ENCODE measurements around the gene PPP1CC. TPM values are rescaled to one million over a fixed set of nuclear protein-coding genes. Genes with fewer than 3 reads are reported as not detected.

Gene PPP1CC
- total RNA-seq, 2 donors from 2014 or later = 179 to 201 TPM

DNA sequence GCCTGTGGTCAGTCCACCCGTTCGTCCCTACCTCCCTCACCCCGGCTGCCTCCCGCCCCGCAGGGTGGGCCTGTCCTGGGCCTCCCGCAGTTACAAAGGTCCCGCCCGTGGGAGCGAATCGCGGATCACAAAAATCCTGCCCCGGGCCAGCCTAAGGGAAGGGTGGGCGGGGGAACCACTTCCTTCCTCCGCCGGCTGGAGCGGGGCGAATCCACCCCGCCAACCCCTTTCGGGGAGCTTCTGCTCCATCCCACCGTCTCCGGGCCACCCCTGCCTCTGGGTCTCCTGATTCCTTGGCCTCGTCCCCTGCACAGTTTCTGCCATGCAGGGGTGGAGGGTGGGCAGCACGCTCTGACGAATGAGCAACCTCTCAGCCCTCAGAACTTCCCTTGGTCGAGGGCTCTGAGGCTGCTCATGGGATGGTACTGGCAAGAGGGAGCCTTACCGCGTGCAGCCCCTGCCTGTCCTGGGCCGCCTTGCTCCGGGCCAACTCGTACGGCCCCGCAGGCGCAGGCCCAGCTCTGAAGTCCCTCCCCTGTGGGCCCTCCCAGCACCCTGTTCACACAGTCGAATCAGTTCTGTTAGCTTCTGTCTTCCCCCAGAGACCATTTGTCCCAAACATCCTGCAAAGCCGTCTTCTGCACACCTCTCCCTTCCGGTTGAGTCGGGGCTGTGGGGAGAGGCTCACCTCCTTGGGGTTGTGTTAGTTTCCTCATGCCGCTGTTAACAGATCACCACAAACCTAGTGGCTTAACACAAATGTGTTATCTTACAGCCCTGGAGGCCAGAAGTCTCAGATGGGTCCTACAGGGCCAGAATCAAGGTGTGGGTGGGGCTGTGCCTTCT lies 53.2 kb downstream of the PPP1CC start:
- Mint-ChIP-seq H3K27ac (peak overlapping the region; percentile 96), H3K27me3 (ENCODE audit: insufficient read depth) (peaks cover 28% of the 10 kb centered on the region), H3K9me3 (peaks cover 5% of the 10 kb centered on the region), H3K36me3 (ENCODE audit: low read depth) (peaks cover 14% of the 10 kb centered on the region), H3K4me3 (peak overlapping the region; percentile 66), H3K4me1 (peaks cover 14% of the 10 kb centered on the region)
- Histone ChIP-seq H3K4me3 (ENCODE audit: low read length) (peak overlapping the region; percentile 40), H3K4me1 (ENCODE audit: control insufficient read depth, insufficient read depth, low read length) (peaks cover 5% of the 10 kb centered on the region), H3K27ac (ENCODE audit: low read depth, low read length) (no peak overlapping the region), H3K9ac (ENCODE audit: extremely low read depth, low read length, poor library complexity, severe bottlenecking) (peak overlapping the region; percentile 44), H3K27me3 (ENCODE audit: control insufficient read depth, insufficient read depth, low read length, poor library complexity, severe bottlenecking) (peaks cover 20% of the 10 kb centered on the region), H3K36me3 (ENCODE audit: control insufficient read depth, insufficient read depth, low read length) (no peaks in the 10 kb centered on the region), H3K9me3 (ENCODE audit: control insufficient read depth, low read length) (no peaks in the 10 kb centered on the region)
- peak; percentile 92 for DNase-seq
- 17 to 23% methylated on average over 17 to 38 of the region's 38 CpGs for WGBS, 2 experiments (ENCODE audit: insufficient coverage in 1 of 2, insufficient read length in 1 of 2)
- TF ChIP-seq, protein P1, sequence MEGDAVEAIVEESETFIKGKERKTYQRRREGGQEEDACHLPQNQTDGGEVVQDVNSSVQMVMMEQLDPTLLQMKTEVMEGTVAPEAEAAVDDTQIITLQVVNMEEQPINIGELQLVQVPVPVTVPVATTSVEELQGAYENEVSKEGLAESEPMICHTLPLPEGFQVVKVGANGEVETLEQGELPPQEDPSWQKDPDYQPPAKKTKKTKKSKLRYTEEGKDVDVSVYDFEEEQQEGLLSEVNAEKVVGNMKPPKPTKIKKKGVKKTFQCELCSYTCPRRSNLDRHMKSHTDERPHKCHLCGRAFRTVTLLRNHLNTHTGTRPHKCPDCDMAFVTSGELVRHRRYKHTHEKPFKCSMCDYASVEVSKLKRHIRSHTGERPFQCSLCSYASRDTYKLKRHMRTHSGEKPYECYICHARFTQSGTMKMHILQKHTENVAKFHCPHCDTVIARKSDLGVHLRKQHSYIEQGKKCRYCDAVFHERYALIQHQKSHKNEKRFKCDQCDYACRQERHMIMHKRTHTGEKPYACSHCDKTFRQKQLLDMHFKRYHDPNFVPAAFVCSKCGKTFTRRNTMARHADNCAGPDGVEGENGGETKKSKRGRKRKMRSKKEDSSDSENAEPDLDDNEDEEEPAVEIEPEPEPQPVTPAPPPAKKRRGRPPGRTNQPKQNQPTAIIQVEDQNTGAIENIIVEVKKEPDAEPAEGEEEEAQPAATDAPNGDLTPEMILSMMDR (conservative IDR thresholded peaks at IDR 0.05) = no peak

DNA sequence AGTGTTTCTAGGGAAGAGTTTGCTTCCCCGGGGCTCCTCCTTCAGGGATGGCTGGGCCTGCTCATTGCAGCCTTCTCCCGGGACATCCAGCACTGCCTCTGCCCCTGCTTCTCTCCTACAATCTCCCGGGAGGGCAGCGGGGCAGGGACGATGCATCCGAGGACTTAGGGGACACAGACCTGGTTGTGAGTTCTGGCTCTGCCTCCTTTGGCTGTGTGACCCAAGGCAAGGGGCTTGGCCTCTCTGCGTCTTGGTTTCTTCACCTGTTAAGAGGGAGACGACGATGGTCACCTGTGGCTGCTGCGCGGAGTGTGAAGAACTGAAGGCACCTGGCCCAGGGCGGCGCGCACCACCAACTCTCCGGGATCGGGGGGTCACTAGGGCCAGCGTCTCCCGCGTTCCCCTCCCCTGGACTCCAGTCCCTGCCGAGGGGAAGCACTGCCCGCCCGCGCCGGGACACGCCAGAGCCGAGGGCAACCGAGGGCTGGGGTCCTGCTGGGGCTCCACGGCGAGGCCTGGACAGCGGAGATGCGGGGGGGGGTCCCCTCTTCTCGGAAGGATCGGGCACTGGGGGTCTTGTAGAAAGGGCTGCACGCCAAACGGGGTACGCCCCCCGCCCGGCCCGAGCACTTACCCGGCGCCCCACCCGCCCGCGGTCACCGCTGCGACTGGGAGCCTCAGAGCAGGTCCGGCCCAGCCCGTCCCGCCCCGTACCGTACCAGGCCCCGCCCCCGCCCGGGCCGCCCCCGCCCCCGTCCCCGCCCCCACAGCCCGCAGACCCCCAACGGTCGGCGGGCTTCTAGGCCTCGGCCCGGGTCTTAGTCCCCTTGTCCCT lies 54.0 kb downstream of the PPP1CC start, which contains the start of gene HVCN1:
Gene HVCN1 (minus strand): TSS at position 670 of the 835 bp plus-strand sequence. CDS start 5,870 bp downstream, outside the sequence.
- Mint-ChIP-seq H3K36me3 (ENCODE audit: low read depth) (peaks cover 14% of the 10 kb centered on the region), H3K27ac (peak within 1 kb of the TSS; percentile 96), H3K4me3 (peak within 1 kb of the TSS; percentile 66), H3K9me3 (peaks cover 5% of the 10 kb centered on the region), H3K4me1 (peaks cover 13% of the 10 kb centered on the region), H3K27me3 (ENCODE audit: insufficient read depth) (peaks cover 28% of the 10 kb centered on the region)
- Histone ChIP-seq H3K9ac (ENCODE audit: extremely low read depth, low read length, poor library complexity, severe bottlenecking) (peak within 1 kb of the TSS; percentile 44), H3K36me3 (ENCODE audit: control insufficient read depth, insufficient read depth, low read length) (no peaks in the 10 kb centered on the region), H3K4me3 (ENCODE audit: low read length) (peak within 1 kb of the TSS; percentile 77), H3K27me3 (ENCODE audit: control insufficient read depth, insufficient read depth, low read length, poor library complexity, severe bottlenecking) (peaks cover 20% of the 10 kb centered on the region), H3K9me3 (ENCODE audit: control insufficient read depth, low read length) (no peaks in the 10 kb centered on the region), H3K4me1 (ENCODE audit: control insufficient read depth, insufficient read depth, low read length) (peaks cover 2% of the 10 kb centered on the region), H3K27ac (ENCODE audit: low read depth, low read length) (no peak within 1 kb of the TSS)
- WGBS, 2 experiments (ENCODE audit: insufficient coverage in 1 of 2, insufficient read length in 1 of 2) = 6 to 7% methylated on average over 24 to 56 of the region's 64 CpGs
- TF ChIP-seq, protein P1 (conservative IDR thresholded peaks at IDR 0.05) = no peak
- DNase-seq = no peak

DNA sequence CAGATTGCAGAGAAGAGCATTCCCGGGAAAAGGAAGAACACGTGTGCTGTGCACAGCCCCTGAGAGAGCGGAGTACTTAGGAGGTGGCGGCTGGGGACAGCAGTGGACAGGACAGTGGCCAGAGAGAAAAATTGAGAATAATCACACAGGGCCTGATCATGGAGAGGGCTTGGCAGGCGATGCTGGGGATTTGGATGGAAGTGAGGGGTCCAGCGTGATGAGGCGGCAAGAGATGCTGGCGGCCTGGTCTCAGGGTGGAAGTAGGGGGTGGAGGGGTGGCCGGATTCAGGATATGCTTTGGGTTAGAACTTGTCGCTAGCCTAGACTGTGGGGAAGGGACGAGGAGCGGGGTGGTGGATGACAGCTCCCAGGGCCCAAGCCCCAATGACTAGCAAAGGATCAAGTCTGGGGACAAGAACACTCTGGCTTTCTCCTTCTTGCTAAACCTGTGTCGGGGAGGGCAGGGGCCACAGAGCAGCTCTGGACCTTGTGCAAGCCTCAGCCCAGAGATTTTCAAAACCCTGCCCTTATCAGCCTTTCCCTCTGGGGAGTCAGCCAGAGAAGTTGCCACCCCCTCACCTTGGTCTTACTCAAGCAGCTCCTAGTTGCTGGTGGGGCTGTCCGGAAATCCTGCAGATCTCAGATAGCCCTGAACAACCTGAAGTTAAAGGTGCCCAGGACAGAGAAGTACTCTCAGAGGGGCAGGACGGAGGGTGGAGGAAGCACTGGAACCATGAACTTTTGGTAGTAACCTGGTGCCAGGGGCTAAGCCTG lies 55.1 kb downstream of the PPP1CC start:
- Histone ChIP-seq H3K9me3 (ENCODE audit: control insufficient read depth, low read length) (no peaks in the 10 kb centered on the region), H3K36me3 (ENCODE audit: control insufficient read depth, insufficient read depth, low read length) (no peaks in the 10 kb centered on the region), H3K27me3 (ENCODE audit: control insufficient read depth, insufficient read depth, low read length, poor library complexity, severe bottlenecking) (peaks cover 20% of the 10 kb centered on the region), H3K9ac (ENCODE audit: extremely low read depth, low read length, poor library complexity, severe bottlenecking) (no peak overlapping the region), H3K4me1 (ENCODE audit: control insufficient read depth, insufficient read depth, low read length) (peaks cover 2% of the 10 kb centered on the region), H3K27ac (ENCODE audit: low read depth, low read length) (no peak overlapping the region), H3K4me3 (ENCODE audit: low read length) (no peak overlapping the region)
- peaks cover 14% of the 10 kb centered on the region for H3K36me3 Mint-ChIP-seq (ENCODE audit: low read depth)
- no peak for DNase-seq
- peaks cover 28% of the 10 kb centered on the region for H3K27me3 Mint-ChIP-seq (ENCODE audit: insufficient read depth)
- H3K9me3 Mint-ChIP-seq = peaks cover 5% of the 10 kb centered on the region
- 92 to 93% methylated on average over 10 to 15 of the region's 15 CpGs for WGBS, 2 experiments (ENCODE audit: insufficient coverage in 1 of 2, insufficient read length in 1 of 2)
- no peak overlapping the region for H3K27ac Mint-ChIP-seq
- H3K4me1 Mint-ChIP-seq = peaks cover 13% of the 10 kb centered on the region
- TF ChIP-seq, protein P1 (conservative IDR thresholded peaks at IDR 0.05) = no peak
- H3K4me3 Mint-ChIP-seq = peak overlapping the region; percentile 66
